CD4-positive, alpha-beta T cell (primary cell): Measurements from ENCODE around the gene RBM20. TPM values are rescaled to one million over a fixed set of nuclear protein-coding genes. Genes with fewer than 3 reads are reported as not detected.
A peak's percentile ranks its signal among the peaks of the same experiment; 100 is the strongest.

Experiments
- ATAC-seq: fragments of 200-7000 bp; cut with Tn5 transposase; one replicate; pipeline ENCODE4 v1.10.0; 2022; ENCODE audit warnings: mild to moderate bottlenecking; ENCODE audit not compliant: poor library complexity
- CTCF ChIA-PET: fragments of 350-600 bp; sonication (Branson Sonifier 250); formaldehyde crosslinking; loops from one replicate; lab custom pipeline; 2021; ENCODE audit warnings: antibody characterized with exemption, inconsistent platforms; lab: Charles Lee
- POLR2A ChIA-PET: fragments of 350-600 bp; sonication (Branson Sonifier 250); formaldehyde crosslinking; loops from one replicate; lab custom pipeline; 2021; ENCODE audit warnings: antibody characterized with exemption, inconsistent platforms; lab: Charles Lee
- DNase-seq, 14 experiments: peaks; one replicate each; pipeline ENCODE4 v3.0.0-alpha.2; 2013 to 2020; ENCODE audit warnings: mixed read lengths in 2 of 14
- H3K27ac ChIP-seq, 2 donors: one replicate each; pipeline versions ENCODE4 v1.5.1 to v1.7.0; 2013; ENCODE audit warnings: low read length in 2 of 2, low read depth in 1 of 2, mild to moderate bottlenecking in 1 of 2
- H3K27me3 ChIP-seq, 2 experiments: 1 replicate in 1 of 2; 2 replicates in 1 of 2; pipeline versions ENCODE4 v1.6.1 to v1.7.0; 2013; ENCODE audit warnings: low read length in 2 of 2, control low read depth in 1 of 2, mild to moderate bottlenecking in 1 of 2, moderate library complexity in 1 of 2; ENCODE audit not compliant: insufficient read depth in 2 of 2, control insufficient read depth in 1 of 2
- H3K36me3 ChIP-seq: one replicate; pipeline ENCODE4 v1.6.1; 2013; ENCODE audit warnings: low read length, control low read depth; ENCODE audit not compliant: insufficient read depth
- H3K4me1 ChIP-seq: one replicate; pipeline ENCODE4 v1.6.1; 2013; ENCODE audit warnings: low read length, control low read depth; ENCODE audit not compliant: insufficient read depth
- H3K4me3 ChIP-seq: one replicate; pipeline ENCODE4 v1.5.1; 2013; ENCODE audit warnings: mild to moderate bottlenecking, low read length, moderate library complexity
- H3K9me3 ChIP-seq, 2 experiments: 1 replicate in 1 of 2; 2 replicates in 1 of 2; pipeline versions ENCODE4 v1.6.1 to v1.7.0; 2013; ENCODE audit warnings: low read length in 2 of 2, mild to moderate bottlenecking in 2 of 2, control low read depth in 1 of 2, moderate library complexity in 1 of 2; ENCODE audit not compliant: control insufficient read depth in 1 of 2, insufficient read depth in 1 of 2
- H3K27ac Mint-ChIP-seq: one replicate; pipeline ENCODE4 v1.8.0; 2020; ENCODE audit warnings: mixed read lengths
- H3K27me3 Mint-ChIP-seq: one replicate; pipeline ENCODE4 v1.8.0; 2021; ENCODE audit warnings: mixed read lengths
- H3K36me3 Mint-ChIP-seq: one replicate; pipeline ENCODE4 v1.8.0; 2021; ENCODE audit warnings: low read depth, mixed read lengths
- H3K4me1 Mint-ChIP-seq: one replicate; pipeline ENCODE4 v1.8.0; 2021; ENCODE audit warnings: low read depth, mixed read lengths
- H3K4me3 Mint-ChIP-seq: one replicate; pipeline ENCODE4 v1.8.0; 2020; ENCODE audit warnings: mild to moderate bottlenecking, mixed read lengths
- H3K9me3 Mint-ChIP-seq: one replicate; pipeline ENCODE4 v1.8.0; 2020; ENCODE audit warnings: mixed read lengths
- intact Hi-C, 2 experiments: fragments of 100-400 bp; cut with DNase I in 1 of 2; cut with micrococcal nuclease in 1 of 2; formaldehyde crosslinking; loops; one replicate each; pipeline versions ENCODE4 v1.15.1 to v1.9.0; 2023 to 2025; cut with DNase I, micrococcal nuclease
- total RNA-seq, 174 experiments: library from RNA in 2 of 174; stranded (reverse) in 2 of 174; gene quantifications; one replicate each; pipeline ENCODE4 v1.2.3 and lab custom pipeline; 2021 to 2026
- TF ChIP-seq, protein P1 (sequence below): fragments of 200-600 bp; IDR thresholded peaks from one replicate; pipeline ENCODE4 v1.8.0; 2022; ENCODE audit warnings: antibody characterized with exemption, mild to moderate bottlenecking

The RBM20 gene
- total RNA-seq, 2 experiments from 2014 or later: 0.91 to 1.1 TPM

DNA sequence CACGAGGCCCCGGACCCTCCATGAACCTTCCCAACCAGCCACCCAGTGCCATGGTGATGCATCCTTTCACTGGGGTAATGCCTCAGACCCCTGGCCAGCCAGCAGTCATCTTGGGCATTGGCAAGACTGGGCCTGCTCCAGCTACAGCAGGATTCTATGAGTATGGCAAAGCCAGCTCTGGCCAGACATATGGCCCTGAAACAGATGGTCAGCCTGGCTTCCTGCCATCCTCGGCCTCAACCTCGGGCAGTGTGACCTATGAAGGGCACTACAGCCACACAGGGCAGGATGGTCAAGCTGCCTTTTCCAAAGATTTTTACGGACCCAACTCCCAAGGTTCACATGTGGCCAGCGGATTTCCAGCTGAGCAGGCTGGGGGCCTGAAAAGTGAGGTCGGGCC lies 137.0 kb downstream of the RBM20 start:
- H3K36me3 Mint-ChIP-seq: no peaks in the 10 kb centered on the region
- Histone ChIP-seq H3K27me3 (no peaks in the 10 kb centered on the region), H3K4me3 (no peak overlapping the region), H3K27ac (no peak overlapping the region), H3K36me3 (no peaks in the 10 kb centered on the region), H3K9me3 (no peaks in the 10 kb centered on the region), H3K4me1 (peaks cover 21% of the 10 kb centered on the region)
- POLR2A ChIA-PET: interaction anchor here (0.7 to 1.4 kb wide), 3 partner anchors 13 to 86 kb away, joined by 3 to 4 read pairs (median 3); no protein-coding TSS in a partner anchor
- DNase-seq (no peak), ATAC-seq (no peak)
- H3K27ac Mint-ChIP-seq: no peak overlapping the region
- H3K4me1 Mint-ChIP-seq: peaks cover 72% of the 10 kb centered on the region
- TF ChIP-seq, protein P1, sequence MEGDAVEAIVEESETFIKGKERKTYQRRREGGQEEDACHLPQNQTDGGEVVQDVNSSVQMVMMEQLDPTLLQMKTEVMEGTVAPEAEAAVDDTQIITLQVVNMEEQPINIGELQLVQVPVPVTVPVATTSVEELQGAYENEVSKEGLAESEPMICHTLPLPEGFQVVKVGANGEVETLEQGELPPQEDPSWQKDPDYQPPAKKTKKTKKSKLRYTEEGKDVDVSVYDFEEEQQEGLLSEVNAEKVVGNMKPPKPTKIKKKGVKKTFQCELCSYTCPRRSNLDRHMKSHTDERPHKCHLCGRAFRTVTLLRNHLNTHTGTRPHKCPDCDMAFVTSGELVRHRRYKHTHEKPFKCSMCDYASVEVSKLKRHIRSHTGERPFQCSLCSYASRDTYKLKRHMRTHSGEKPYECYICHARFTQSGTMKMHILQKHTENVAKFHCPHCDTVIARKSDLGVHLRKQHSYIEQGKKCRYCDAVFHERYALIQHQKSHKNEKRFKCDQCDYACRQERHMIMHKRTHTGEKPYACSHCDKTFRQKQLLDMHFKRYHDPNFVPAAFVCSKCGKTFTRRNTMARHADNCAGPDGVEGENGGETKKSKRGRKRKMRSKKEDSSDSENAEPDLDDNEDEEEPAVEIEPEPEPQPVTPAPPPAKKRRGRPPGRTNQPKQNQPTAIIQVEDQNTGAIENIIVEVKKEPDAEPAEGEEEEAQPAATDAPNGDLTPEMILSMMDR: no peak
- no peak overlapping the region for H3K4me3 Mint-ChIP-seq
- CTCF ChIA-PET: no interaction called here
- no peaks in the 10 kb centered on the region for H3K27me3 Mint-ChIP-seq
- no peaks in the 10 kb centered on the region for H3K9me3 Mint-ChIP-seq
- intact Hi-C loops: no loop called here

DNA sequence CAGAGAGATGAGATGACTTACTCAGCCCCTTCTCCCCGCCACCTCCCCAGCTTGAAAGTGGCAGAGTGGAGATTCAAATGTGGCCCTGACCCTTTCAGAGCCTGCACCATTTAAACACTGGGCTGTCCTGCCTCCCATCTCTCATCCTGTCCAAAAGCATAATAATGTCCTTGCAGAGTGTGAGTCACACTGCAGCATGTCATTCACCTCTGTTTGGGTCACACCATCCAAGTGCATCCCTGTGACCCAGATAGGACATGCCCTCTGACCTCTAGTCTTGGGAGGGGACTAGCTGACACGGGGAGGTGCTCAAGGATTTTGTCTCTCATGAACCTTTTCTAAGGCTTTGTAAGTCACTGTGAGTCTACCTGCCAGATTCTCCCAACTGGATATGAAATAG lies 138.5 kb downstream of the RBM20 start:
- ATAC-seq (no peak), DNase-seq (no peak)
- Mint-ChIP-seq H3K27ac (peak overlapping the region; percentile 75), H3K4me1 (peaks cover 73% of the 10 kb centered on the region), H3K27me3 (no peaks in the 10 kb centered on the region), H3K4me3 (no peak overlapping the region), H3K36me3 (no peaks in the 10 kb centered on the region), H3K9me3 (no peaks in the 10 kb centered on the region)
- no peaks in the 10 kb centered on the region for H3K27me3 ChIP-seq
- intact Hi-C loops: loop anchor here in 1 of 2 experiments (1.0 to 2.0 kb wide), 3 partner anchors 20 to 137 kb away; partner anchors contain the start of genes BBIP1 and SHOC2
- no peak overlapping the region for H3K4me3 ChIP-seq
- TF ChIP-seq, protein P1: no peak
- ChIA-PET CTCF (interaction anchor here (1.0 to 1.1 kb wide), 2 partner anchors 90 to 110 kb away, joined by 3 read pairs; no protein-coding TSS in a partner anchor), POLR2A (interaction anchor here (1.2 to 1.6 kb wide), 2 partner anchors 20 to 78 kb away, joined by 3 read pairs; no protein-coding TSS in a partner anchor)
- no peaks in the 10 kb centered on the region for H3K36me3 ChIP-seq
- H3K4me1 ChIP-seq: peaks cover 21% of the 10 kb centered on the region
- H3K27ac ChIP-seq: no peak overlapping the region
- no peaks in the 10 kb centered on the region for H3K9me3 ChIP-seq

DNA sequence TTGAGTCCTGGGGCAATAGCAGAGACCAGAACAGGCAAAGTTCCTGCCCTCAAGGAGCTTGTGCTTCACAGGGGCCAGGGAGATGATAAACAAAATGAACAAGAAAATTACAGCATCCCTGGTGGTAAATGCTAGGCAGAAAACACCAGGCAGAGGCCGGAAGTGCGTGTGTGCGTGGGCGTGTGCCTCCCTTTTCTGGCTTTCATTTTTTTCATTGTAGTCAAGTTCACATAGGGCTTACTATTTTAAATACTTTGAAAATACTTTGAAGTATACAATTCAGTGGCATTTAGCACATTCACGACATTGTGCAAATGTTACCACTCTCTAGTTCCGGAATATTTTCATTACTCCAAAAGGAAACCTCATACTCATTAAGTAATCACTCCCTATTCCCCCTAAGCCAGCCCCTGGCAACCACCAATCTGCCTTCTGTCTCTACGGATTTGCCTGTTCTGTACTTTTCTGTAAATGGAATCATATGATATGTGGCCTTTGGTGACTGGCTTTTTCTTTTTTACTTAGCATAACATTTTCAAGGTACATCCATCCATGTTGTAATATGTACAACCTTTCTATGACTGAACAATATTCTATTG lies 139.5 kb downstream of the RBM20 start:
- Mint-ChIP-seq H3K9me3 (no peaks in the 10 kb centered on the region), H3K36me3 (no peaks in the 10 kb centered on the region), H3K4me1 (peaks cover 65% of the 10 kb centered on the region), H3K27ac (peak overlapping the region; percentile 75), H3K27me3 (no peaks in the 10 kb centered on the region), H3K4me3 (peak overlapping the region; percentile 0)
- CTCF ChIA-PET: interaction anchor here (1.0 to 1.1 kb wide), 2 partner anchors 89 to 111 kb away, joined by 3 read pairs; no protein-coding TSS in a partner anchor
- POLR2A ChIA-PET: interaction anchor here (0.8 to 1.6 kb wide), 8 partner anchors 11 to 89 kb away, joined by 3 to 4 read pairs (median 3); partner anchors contain the start of gene PDCD4
- intact Hi-C loops: loop anchor here in 1 of 2 experiments (1.0 to 2.0 kb wide), 3 partner anchors 19 to 136 kb away; partner anchors contain the start of genes BBIP1 and SHOC2
- ATAC-seq: peak; percentile 83
- H3K27me3 ChIP-seq: no peaks in the 10 kb centered on the region
- TF ChIP-seq, protein P1: peak; percentile 10
- no peaks in the 10 kb centered on the region for H3K36me3 ChIP-seq
- H3K27ac ChIP-seq: peak overlapping the region; percentile 31 to 62
- peak; percentile 46 to 90 (median 71) for DNase-seq
- no peak overlapping the region for H3K4me3 ChIP-seq
- no peaks in the 10 kb centered on the region for H3K9me3 ChIP-seq
- peaks cover 21% of the 10 kb centered on the region for H3K4me1 ChIP-seq
